Fibroblast of lung (primary cell): ENCODE data around the gene NUP58.

Source experiments
- EZH2 ChIP-seq: IDR thresholded peaks from 2 replicates; pipeline ENCODE4 v1.5.1; 2012; ENCODE audit warnings: low read length, control low read depth, mild to moderate bottlenecking; ENCODE audit errors: missing control alignments
- TF ChIP-seq, protein P1 (sequence below), 2 donors: IDR thresholded peaks in 1 of 2; conservative IDR thresholded peaks in 1 of 2; 1 replicate in 1 of 2; 2 replicates in 1 of 2; pipeline ENCODE4 v1.5.1; 2011 to 2012; ENCODE audit warnings: low read length in 2 of 2, control low read depth in 1 of 2, inconsistent platforms in 1 of 2, low read depth in 1 of 2, mild to moderate bottlenecking in 1 of 2

GRCh38 chr13:25391932-25392331, 90.5 kb downstream of the NUP58 start:
- TF ChIP-seq, protein P1, sequence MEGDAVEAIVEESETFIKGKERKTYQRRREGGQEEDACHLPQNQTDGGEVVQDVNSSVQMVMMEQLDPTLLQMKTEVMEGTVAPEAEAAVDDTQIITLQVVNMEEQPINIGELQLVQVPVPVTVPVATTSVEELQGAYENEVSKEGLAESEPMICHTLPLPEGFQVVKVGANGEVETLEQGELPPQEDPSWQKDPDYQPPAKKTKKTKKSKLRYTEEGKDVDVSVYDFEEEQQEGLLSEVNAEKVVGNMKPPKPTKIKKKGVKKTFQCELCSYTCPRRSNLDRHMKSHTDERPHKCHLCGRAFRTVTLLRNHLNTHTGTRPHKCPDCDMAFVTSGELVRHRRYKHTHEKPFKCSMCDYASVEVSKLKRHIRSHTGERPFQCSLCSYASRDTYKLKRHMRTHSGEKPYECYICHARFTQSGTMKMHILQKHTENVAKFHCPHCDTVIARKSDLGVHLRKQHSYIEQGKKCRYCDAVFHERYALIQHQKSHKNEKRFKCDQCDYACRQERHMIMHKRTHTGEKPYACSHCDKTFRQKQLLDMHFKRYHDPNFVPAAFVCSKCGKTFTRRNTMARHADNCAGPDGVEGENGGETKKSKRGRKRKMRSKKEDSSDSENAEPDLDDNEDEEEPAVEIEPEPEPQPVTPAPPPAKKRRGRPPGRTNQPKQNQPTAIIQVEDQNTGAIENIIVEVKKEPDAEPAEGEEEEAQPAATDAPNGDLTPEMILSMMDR (conservative IDR thresholded peaks at IDR 0.05 in 1 of 2, IDR thresholded peaks at IDR 0.05 in 1 of 2; ENCODE audit: low read depth in 1 of 2, low read length in 2 of 2): no peak
- no peak for TF ChIP-seq EZH2
